PC-3 (cell line): Measurements from ENCODE around the gene ACCS. TPM values are rescaled to one million over a fixed set of nuclear protein-coding genes. Genes with fewer than 3 reads are reported as not detected.

Experiments used
- ATAC-seq: fragments of 200-7000 bp; cut with Tn5 transposase; 2 replicates; pipeline ENCODE4 v1.9.1; 2020; ENCODE audit warnings: mild to moderate bottlenecking, moderate library complexity
- BruUV-seq: library from RNA; stranded (reverse); fragments of 400-500 nt; replicated peaks from 2 replicates; lab custom pipeline; 2021; lab: Mats Ljungman, UMichigan
- CTCF ChIA-PET: fragments of 300-600 bp; sonication (Branson Sonifier 250); formaldehyde crosslinking; loops from one replicate; lab custom pipeline; 2022; ENCODE audit warnings: antibody characterized with exemption; lab: Charles Lee
- POLR2A ChIA-PET: fragments of 300-600 bp; sonication (Branson Sonifier 250); formaldehyde crosslinking; loops from one replicate; lab custom pipeline; 2022; ENCODE audit warnings: antibody characterized with exemption; ENCODE audit not compliant: unreplicated experiment; lab: Charles Lee
- DNase-seq: peaks from one replicate; pipeline ENCODE4 v3.0.0-alpha.2; 2015
- H2AFZ ChIP-seq: fragments of 300-600 bp; sonication (generic); 2 replicates; pipeline ENCODE4 v1.6.0; 2016; ENCODE audit warnings: antibody characterized with exemption, low read length
- H3F3A ChIP-seq: fragments of 300-600 bp; sonication (generic); one replicate; pipeline ENCODE4 v1.6.0; 2017; ENCODE audit warnings: antibody characterized with exemption, low read length, control low read depth, mild to moderate bottlenecking; ENCODE audit not compliant: unreplicated experiment
- H3K27ac ChIP-seq: fragments of 300-600 bp; sonication (generic); 2 replicates; pipeline ENCODE4 v1.5.1; 2016; ENCODE audit warnings: mild to moderate bottlenecking, low read length
- H3K27me3 ChIP-seq: fragments of 300-600 bp; sonication (generic); 2 replicates; pipeline ENCODE4 v1.6.1; 2016; ENCODE audit warnings: low read length, mixed read lengths
- H3K36me3 ChIP-seq: fragments of 300-600 bp; sonication (generic); 2 replicates; pipeline ENCODE4 v1.6.1; 2016; ENCODE audit warnings: low read depth, mixed run types, low read length, mixed read lengths
- H3K4me1 ChIP-seq: fragments of 300-600 bp; sonication (generic); 2 replicates; pipeline ENCODE4 v1.5.1; 2016; ENCODE audit warnings: low read length; ENCODE audit not compliant: insufficient read depth
- H3K4me2 ChIP-seq: fragments of 300-600 bp; sonication (generic); 2 replicates; pipeline ENCODE4 v1.6.0; 2016; ENCODE audit warnings: low read length
- H3K4me3 ChIP-seq: fragments of 300-600 bp; sonication (generic); 2 replicates; pipeline ENCODE4 v1.5.1; 2016; ENCODE audit warnings: mild to moderate bottlenecking, low read length, mixed read lengths
- H3K79me2 ChIP-seq: fragments of 300-600 bp; sonication (generic); 2 replicates; pipeline ENCODE4 v1.6.1; 2017; ENCODE audit warnings: low read length, mixed read lengths
- H3K9ac ChIP-seq: fragments of 300-600 bp; sonication (generic); 2 replicates; pipeline ENCODE4 v1.6.0; 2016; ENCODE audit warnings: mild to moderate bottlenecking, low read length
- H3K9me2 ChIP-seq: fragments of 300-600 bp; sonication (generic); replicated peaks from 2 replicates; pipeline ENCODE4 v1.6.1; 2016; ENCODE audit warnings: mixed run types, low read length, mixed read lengths
- H3K9me3 ChIP-seq: fragments of 300-600 bp; sonication (generic); 2 replicates; pipeline ENCODE4 v1.6.1; 2016; ENCODE audit warnings: low read length, mixed read lengths
- H4K20me1 ChIP-seq: fragments of 300-600 bp; sonication (generic); 2 replicates; pipeline ENCODE4 v1.6.1; 2016; ENCODE audit warnings: low read length, mixed read lengths
- CTCF ChIP-seq: fragments of 300-600 bp; sonication (generic); conservative IDR thresholded peaks from 2 replicates; pipeline ENCODE4 v1.5.1; 2017; ENCODE audit warnings: antibody characterized with exemption, low read depth, mild to moderate bottlenecking, low read length
- EZH2 ChIP-seq: fragments of 300-600 bp; sonication (generic); IDR thresholded peaks from one replicate; pipeline ENCODE4 v1.6.1; 2017; ENCODE audit warnings: antibody characterized with exemption, mild to moderate bottlenecking, low read length; ENCODE audit not compliant: unreplicated experiment
- EZH2phosphoT487 ChIP-seq: fragments of 300-600 bp; sonication (generic); IDR thresholded peaks from 2 replicates; pipeline ENCODE4 v1.6.1; 2018; ENCODE audit warnings: mild to moderate bottlenecking, antibody characterized with exemption, low read length, borderline replicate concordance
- intact Hi-C: fragments of 100-400 bp; cut with micrococcal nuclease; formaldehyde crosslinking; loops from 2 replicates; pipeline ENCODE4 v1.9.0; 2023
- total RNA-seq: library from RNA; depleted of rRNA; stranded (reverse); fragments of >200 nt; gene quantifications from 2 replicates; pipeline ENCODE4 v1.2.3, GENCODE V29; 2014

The ACCS gene
- total RNA-seq, 1 experiment from 2014 or later = 3.8 TPM

DNA sequence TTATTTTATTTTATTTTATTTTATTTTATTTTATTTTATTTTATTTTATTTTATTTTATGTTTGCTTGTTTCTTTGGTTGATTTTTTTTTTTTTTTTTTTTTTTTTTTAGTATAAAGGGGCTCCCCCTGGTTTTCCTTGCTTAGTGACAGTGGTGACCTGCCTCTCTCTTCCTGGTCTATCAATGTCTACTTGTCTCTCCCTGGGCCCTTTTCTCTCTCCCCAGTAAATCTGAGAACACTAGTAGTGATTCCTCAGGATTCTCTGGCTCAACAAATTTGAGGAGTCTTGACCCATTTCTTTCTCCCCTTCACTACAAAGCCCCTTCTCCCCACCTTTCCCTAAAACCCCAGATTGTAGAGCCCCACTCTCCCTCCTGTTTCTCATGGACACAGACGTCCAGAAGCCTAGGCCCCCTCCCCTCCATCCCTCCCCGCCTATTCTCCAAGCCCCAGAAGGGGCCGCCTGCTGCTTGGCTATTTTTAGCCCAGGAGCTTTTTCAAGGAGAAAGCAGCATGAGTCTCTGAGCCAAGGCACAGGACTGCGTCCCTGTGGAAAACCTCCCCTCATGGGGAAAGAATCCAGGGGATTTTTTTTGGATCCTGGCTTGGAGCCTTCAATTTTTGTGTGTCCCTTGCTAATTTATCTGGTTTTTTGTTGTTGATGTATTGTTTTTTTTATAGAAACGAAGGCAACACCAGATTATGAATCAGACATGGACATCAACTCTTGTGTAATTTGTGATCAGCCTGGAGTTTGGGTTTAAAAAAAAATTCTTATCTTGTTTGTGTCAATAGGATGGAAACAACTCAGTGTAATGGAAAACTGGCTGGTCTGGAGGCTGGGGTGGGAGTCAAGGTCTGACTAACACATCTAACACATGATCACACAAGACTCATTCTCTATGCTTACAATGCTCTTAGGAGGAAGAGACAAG lies 35.8 kb upstream of the ACCS start:
- no peak for DNase-seq
- no peak for TF ChIP-seq EZH2phosphoT487
- TF ChIP-seq EZH2 = no peak
- no peak for TF ChIP-seq CTCF
- no peak for ATAC-seq
- H2AFZ ChIP-seq = no peak overlapping the region
- H3K9ac ChIP-seq = no peak overlapping the region
- H3K79me2 ChIP-seq = no peaks in the 10 kb centered on the region
- H3K4me2 ChIP-seq = no peak overlapping the region
- intact Hi-C loops = no loop called here
- ChIA-PET CTCF (no interaction called here), POLR2A (no interaction called here)
- H3K36me3 ChIP-seq = no peaks in the 10 kb centered on the region
- BruUV-seq = no TSS peak
- H3K4me3 ChIP-seq = no peak overlapping the region
- H3K27ac ChIP-seq = no peak overlapping the region
- no peaks in the 10 kb centered on the region for H3K9me2 ChIP-seq
- no peaks in the 10 kb centered on the region for H3F3A ChIP-seq
- H4K20me1 ChIP-seq = no peaks in the 10 kb centered on the region
- H3K27me3 ChIP-seq = no peaks in the 10 kb centered on the region
- H3K9me3 ChIP-seq = no peaks in the 10 kb centered on the region; the same call in 1 of the 2 replicates
- no peaks in the 10 kb centered on the region for H3K4me1 ChIP-seq

DNA sequence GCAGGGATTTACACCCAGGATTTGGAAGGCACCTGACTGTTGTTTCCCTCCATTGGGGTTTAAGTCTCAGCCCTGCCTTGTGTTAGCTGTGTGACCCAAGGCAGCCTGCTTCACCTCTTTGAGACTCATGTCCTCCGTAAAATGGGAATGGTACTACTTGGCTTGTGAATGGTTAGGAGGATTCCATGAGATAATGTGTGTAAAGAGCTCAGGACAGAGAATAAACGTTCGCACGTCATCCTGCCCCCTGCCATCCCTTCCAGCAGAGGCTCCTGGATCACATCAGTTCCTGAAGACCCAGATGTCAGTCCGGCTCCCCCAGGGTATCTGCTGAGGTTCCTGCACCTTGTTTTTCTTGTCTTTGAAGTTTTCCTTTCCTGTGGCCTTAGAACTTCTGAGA lies 35.1 kb upstream of the ACCS start:
- ChIA-PET POLR2A (no interaction called here), CTCF (no interaction called here)
- Histone ChIP-seq H4K20me1 (no peaks in the 10 kb centered on the region), H3F3A (no peaks in the 10 kb centered on the region), H3K4me3 (no peak overlapping the region), H3K4me2 (no peak overlapping the region), H3K36me3 (no peaks in the 10 kb centered on the region), H3K27me3 (no peaks in the 10 kb centered on the region), H3K4me1 (no peaks in the 10 kb centered on the region), H2AFZ (no peak overlapping the region), H3K9me3 (no peaks in the 10 kb centered on the region; the same call in 1 of the 2 replicates), H3K27ac (no peak overlapping the region), H3K9me2 (no peaks in the 10 kb centered on the region), H3K9ac (no peak overlapping the region), H3K79me2 (no peaks in the 10 kb centered on the region)
- intact Hi-C loops = no loop called here
- TF ChIP-seq EZH2phosphoT487 (no peak), EZH2 (no peak), CTCF (no peak)
- ATAC-seq = no peak
- no TSS peak for BruUV-seq
- no peak for DNase-seq

DNA sequence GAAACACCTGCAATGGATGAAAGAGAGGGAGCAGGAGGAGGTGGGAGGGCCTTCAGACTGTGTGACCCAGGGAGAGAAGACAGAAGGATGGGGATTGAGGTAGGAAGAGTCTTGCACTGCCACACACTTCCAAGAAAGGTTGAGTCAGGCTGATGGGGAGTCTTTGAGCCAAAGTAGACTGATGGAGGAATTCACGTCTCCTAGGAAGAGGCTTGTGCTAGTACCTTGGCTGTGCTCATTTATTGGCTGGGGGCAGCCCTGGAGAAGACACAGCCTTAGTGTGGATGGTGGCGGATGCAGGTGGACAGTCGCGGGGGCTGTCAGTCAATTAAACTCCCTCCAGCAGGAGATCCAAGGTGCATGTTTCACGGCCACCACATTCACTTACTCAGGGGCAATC lies 34.5 kb upstream of the ACCS start:
- no peaks in the 10 kb centered on the region for H3K9me3 ChIP-seq
- CTCF ChIA-PET = no interaction called here
- ATAC-seq = no peak
- no TSS peak for BruUV-seq
- H3K27me3 ChIP-seq = no peaks in the 10 kb centered on the region
- no peak for TF ChIP-seq EZH2phosphoT487
- TF ChIP-seq CTCF = no peak
- TF ChIP-seq EZH2 = no peak
- H3K36me3 ChIP-seq = no peaks in the 10 kb centered on the region
- H3K4me2 ChIP-seq = no peak overlapping the region
- H3F3A ChIP-seq = no peaks in the 10 kb centered on the region
- H3K27ac ChIP-seq = no peak overlapping the region
- H4K20me1 ChIP-seq = no peaks in the 10 kb centered on the region
- no peak overlapping the region for H3K4me3 ChIP-seq
- POLR2A ChIA-PET = no interaction called here
- no peak overlapping the region for H3K9ac ChIP-seq
- H3K9me2 ChIP-seq = no peaks in the 10 kb centered on the region
- DNase-seq = no peak
- intact Hi-C loops = no loop called here
- H2AFZ ChIP-seq = no peak overlapping the region
- H3K4me1 ChIP-seq = no peaks in the 10 kb centered on the region
- H3K79me2 ChIP-seq = no peaks in the 10 kb centered on the region
